Calu3 (cell line): ENCODE data around the gene ZNF79. TPM values are rescaled to one million over a fixed set of nuclear protein-coding genes. Genes with fewer than 3 reads are reported as not detected.

Experiments used
- BruUV-seq: library from RNA; stranded (reverse); fragments of 400-500 nt; replicated peaks from 2 replicates; lab custom pipeline; 2021; lab: Mats Ljungman, UMichigan
- CTCF ChIA-PET: fragments of 300-600 bp; sonication (Branson Sonifier 250); formaldehyde crosslinking; loops from one replicate; lab custom pipeline; 2022; ENCODE audit warnings: antibody characterized with exemption; lab: Charles Lee
- DNase-seq: peaks from one replicate; pipeline ENCODE4 v3.0.0; 2022
- H3K27ac Mint-ChIP-seq: one replicate; pipeline ENCODE4 v1.8.0; 2022; ENCODE audit warnings: mixed read lengths; ENCODE audit not compliant: unreplicated experiment
- H3K27me3 Mint-ChIP-seq: one replicate; pipeline ENCODE4 v1.8.0; 2022; ENCODE audit warnings: mixed read lengths; ENCODE audit not compliant: unreplicated experiment
- H3K36me3 Mint-ChIP-seq: one replicate; pipeline ENCODE4 v1.8.0; 2022; ENCODE audit warnings: mild to moderate bottlenecking, moderate library complexity, mixed read lengths; ENCODE audit not compliant: insufficient read depth, unreplicated experiment
- H3K4me1 Mint-ChIP-seq: one replicate; pipeline ENCODE4 v1.8.0; 2022; ENCODE audit warnings: mild to moderate bottlenecking, low read depth, mixed read lengths; ENCODE audit not compliant: unreplicated experiment
- H3K4me3 Mint-ChIP-seq: one replicate; pipeline ENCODE4 v1.8.0; 2022; ENCODE audit warnings: mild to moderate bottlenecking, low read depth, moderate library complexity, mixed read lengths; ENCODE audit not compliant: unreplicated experiment
- H3K9me3 Mint-ChIP-seq: one replicate; pipeline ENCODE4 v1.8.0; 2022; ENCODE audit warnings: low read depth, mixed read lengths; ENCODE audit not compliant: unreplicated experiment
- intact Hi-C: fragments of 100-400 bp; cut with micrococcal nuclease; formaldehyde crosslinking; loops from one replicate; pipeline ENCODE4 v1.10.0; 2022; ENCODE audit not compliant: unreplicated experiment
- total RNA-seq: library from RNA; stranded (reverse); gene quantifications from 2 replicates; pipeline ENCODE4 v1.2.3, GENCODE V29; 2022
- TF ChIP-seq, protein P1 (sequence below): fragments of 200-600 bp; IDR thresholded peaks from one replicate; pipeline ENCODE4 v1.8.0; 2022; ENCODE audit warnings: antibody characterized with exemption; ENCODE audit not compliant: unreplicated experiment

Gene ZNF79
- total RNA-seq, 1 experiment from 2014 or later = 7.0 TPM

DNA sequence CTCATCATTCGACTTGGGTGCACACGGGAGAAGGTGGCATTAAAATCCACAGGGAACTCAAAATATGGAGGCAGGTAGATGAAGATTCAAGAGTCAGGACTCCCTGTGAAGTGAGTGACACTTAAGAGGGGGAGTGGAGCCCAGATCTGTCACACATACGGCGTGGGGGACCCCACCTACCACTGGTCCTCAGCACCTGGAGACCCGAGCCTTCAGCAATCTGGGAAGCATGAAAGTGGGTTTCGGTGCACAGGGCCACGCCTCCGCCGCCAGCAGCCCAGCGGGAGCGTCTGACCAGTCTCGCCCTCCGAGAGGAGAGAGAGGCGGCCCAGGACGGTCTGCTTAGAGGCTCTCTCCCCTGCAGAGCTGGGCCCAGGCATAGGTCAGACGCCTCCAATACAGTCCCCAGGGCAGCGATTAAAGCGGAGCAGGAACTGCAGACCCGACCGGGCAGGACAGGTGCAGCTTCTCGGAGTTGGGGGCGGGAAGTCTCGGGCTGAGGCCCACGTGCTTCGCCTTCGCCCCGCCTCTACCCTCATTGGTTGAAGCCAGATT lies 27.9 kb upstream of the ZNF79 start:
- TF ChIP-seq, protein P1, sequence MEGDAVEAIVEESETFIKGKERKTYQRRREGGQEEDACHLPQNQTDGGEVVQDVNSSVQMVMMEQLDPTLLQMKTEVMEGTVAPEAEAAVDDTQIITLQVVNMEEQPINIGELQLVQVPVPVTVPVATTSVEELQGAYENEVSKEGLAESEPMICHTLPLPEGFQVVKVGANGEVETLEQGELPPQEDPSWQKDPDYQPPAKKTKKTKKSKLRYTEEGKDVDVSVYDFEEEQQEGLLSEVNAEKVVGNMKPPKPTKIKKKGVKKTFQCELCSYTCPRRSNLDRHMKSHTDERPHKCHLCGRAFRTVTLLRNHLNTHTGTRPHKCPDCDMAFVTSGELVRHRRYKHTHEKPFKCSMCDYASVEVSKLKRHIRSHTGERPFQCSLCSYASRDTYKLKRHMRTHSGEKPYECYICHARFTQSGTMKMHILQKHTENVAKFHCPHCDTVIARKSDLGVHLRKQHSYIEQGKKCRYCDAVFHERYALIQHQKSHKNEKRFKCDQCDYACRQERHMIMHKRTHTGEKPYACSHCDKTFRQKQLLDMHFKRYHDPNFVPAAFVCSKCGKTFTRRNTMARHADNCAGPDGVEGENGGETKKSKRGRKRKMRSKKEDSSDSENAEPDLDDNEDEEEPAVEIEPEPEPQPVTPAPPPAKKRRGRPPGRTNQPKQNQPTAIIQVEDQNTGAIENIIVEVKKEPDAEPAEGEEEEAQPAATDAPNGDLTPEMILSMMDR = no peak
- Mint-ChIP-seq H3K27me3 (peaks cover 13% of the 10 kb centered on the region), H3K4me3 (peak overlapping the region; percentile 74), H3K4me1 (peaks cover 9% of the 10 kb centered on the region), H3K36me3 (peaks cover 7% of the 10 kb centered on the region), H3K9me3 (no peaks in the 10 kb centered on the region), H3K27ac (peak overlapping the region; percentile 36)
- CTCF ChIA-PET = interaction anchor here (0.8 to 1.3 kb wide), 4 partner anchors 9 to 456 kb away, joined by 3 to 6 read pairs (median 4); no protein-coding TSS in a partner anchor
- no TSS peak for BruUV-seq
- no peak for DNase-seq
- intact Hi-C loops = no loop called here

DNA sequence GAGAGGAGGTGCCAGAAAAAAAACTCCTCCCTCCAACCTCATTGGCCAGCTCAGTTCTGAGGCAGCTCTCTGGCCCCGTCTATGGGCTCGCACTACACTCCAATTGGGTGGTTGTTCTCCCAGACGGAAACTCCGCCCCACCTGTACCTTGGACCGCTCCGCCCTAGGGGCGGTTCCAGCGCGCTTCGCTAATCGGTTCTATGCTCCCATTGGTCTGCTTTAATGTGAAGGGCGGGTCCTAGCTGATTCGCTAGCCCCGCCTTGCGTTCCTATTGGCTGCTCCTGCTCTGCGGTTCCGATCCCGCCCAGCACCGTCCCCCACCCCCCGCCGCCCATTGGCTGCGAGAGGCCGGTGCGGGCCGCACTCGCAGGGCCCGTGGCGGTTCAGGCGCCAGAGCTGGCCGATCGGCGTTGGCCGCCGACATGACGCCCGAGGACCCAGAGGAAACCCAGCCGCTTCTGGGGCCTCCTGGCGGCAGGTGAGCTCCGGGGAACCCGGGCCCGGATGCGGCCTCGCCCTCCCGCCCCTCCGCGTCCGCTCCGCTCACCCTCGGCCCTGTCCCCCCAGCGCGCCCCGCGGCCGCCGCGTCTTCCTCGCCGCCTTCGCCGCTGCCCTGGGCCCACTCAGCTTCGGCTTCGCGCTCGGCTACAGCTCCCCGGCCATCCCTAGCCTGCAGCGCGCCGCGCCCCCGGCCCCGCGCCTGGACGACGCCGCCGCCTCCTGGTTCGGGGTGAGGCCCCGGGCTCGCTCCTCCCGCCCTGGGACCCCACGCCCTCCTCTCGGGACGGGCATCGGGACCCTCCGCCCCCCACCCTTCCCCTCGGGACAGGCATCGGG lies 27.2 kb upstream of the ZNF79 start, which contains the start of gene SLC2A8:
TSS of gene SLC2A8 (plus strand) at position 362 of the 838 bp plus-strand sequence. CDS start at position 424, 62 bp downstream.
- intact Hi-C loops = no loop called here
- no peaks in the 10 kb centered on the region for H3K9me3 Mint-ChIP-seq
- peak; percentile 96 for DNase-seq
- TF ChIP-seq, protein P1 = no peak
- H3K36me3 Mint-ChIP-seq = peaks cover 7% of the 10 kb centered on the region
- peak within 1 kb of the TSS; percentile 74 for H3K4me3 Mint-ChIP-seq
- peak within 1 kb of the TSS; percentile 36 for H3K27ac Mint-ChIP-seq
- H3K27me3 Mint-ChIP-seq = peaks cover 13% of the 10 kb centered on the region
- BruUV-seq = no TSS peak
- H3K4me1 Mint-ChIP-seq = peaks cover 9% of the 10 kb centered on the region
- CTCF ChIA-PET = interaction anchor here (0.6 to 1.3 kb wide), 5 partner anchors 9 to 1804 kb away, joined by 3 to 7 read pairs (median 6); no protein-coding TSS in a partner anchor

DNA sequence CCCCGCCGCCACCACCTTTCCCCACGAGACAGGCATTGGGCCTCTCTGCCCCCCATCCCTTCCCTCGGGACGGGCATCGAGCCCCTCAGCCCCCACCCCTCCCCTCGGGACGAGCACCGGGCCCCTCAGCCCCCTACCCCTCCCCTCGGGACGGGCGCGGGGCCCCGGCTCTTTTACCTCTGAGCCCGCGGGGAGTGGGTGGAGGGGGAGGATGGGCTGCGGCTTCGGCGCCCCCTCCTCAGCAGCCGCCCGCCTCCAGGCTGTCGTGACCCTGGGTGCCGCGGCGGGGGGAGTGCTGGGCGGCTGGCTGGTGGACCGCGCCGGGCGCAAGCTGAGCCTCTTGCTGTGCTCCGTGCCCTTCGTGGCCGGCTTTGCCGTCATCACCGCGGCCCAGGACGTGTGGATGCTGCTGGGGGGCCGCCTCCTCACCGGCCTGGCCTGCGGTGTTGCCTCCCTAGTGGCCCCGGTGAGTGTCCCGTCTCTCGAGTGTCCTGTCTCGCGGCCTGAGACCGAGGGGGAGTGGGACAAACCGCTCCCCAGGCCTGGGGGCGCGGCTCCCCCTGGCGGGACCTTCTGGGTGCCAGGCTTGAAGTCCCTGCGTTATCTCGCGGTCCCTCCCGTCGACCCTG lies 26.4 kb upstream of the ZNF79 start:
- TF ChIP-seq, protein P1 = peak; percentile 25
- no peak overlapping the region for H3K27ac Mint-ChIP-seq
- no peaks in the 10 kb centered on the region for H3K9me3 Mint-ChIP-seq
- H3K4me3 Mint-ChIP-seq = peak overlapping the region; percentile 74
- CTCF ChIA-PET = interaction anchor here (0.6 kb wide), 1 partner anchor 1805 kb away, joined by 7 read pairs; no protein-coding TSS in a partner anchor
- intact Hi-C loops = no loop called here
- peaks cover 7% of the 10 kb centered on the region for H3K36me3 Mint-ChIP-seq
- no TSS peak for BruUV-seq
- peak; percentile 48 for DNase-seq
- H3K4me1 Mint-ChIP-seq = peaks cover 9% of the 10 kb centered on the region
- H3K27me3 Mint-ChIP-seq = peaks cover 13% of the 10 kb centered on the region

DNA sequence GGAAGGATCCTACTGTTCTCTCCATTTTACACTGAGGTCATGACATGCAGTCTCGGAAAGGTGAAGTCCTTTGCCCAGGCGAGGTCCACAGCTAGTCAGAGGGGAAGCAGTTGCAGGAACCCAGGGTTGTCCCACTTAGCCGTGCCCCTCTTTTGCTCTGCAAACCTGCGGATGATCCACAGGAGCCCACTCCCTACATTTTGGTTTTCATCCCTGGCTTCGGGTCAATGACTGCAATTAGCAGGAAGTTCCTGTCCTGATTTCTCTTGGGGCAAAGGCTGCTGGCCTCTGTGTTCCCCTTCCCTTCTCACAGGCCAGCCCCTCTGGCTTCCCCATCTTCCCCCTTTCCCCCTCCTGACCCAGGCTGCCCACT lies 25.9 kb upstream of the ZNF79 start:
- intact Hi-C loops = no loop called here
- no peak overlapping the region for H3K27ac Mint-ChIP-seq
- DNase-seq = no peak
- H3K9me3 Mint-ChIP-seq = no peaks in the 10 kb centered on the region
- CTCF ChIA-PET = no interaction called here
- BruUV-seq = TSS peak; percentile 31
- H3K27me3 Mint-ChIP-seq = peaks cover 13% of the 10 kb centered on the region
- peaks cover 9% of the 10 kb centered on the region for H3K4me1 Mint-ChIP-seq
- TF ChIP-seq, protein P1 = no peak
- H3K4me3 Mint-ChIP-seq = peak overlapping the region; percentile 74
- H3K36me3 Mint-ChIP-seq = peaks cover 7% of the 10 kb centered on the region
